HG03354 (cell line): Measurements from ENCODE around the gene RUNDC3A.
"Not testable (repeated sequence)": the region's sequence is repeated elsewhere in the genome, so short reads cannot be mapped to it uniquely, and the experiment has no call there.

Source experiments
- ATAC-seq: cut with Tn5 transposase; IDR thresholded peaks from one replicate; pipeline ENCODE4 v1.9.1; 2021; ENCODE audit warnings: mild to moderate bottlenecking; ENCODE audit not compliant: unreplicated experiment, poor library complexity, severe bottlenecking

The RUNDC3A gene

GRCh38 chr17:44335564-44335963 lies 27.2 kb downstream of the RUNDC3A start:
- no peak for ATAC-seq

- no peak for ATAC-seq
Observed at GRCh38 chr17:44335968-44336367, 27.6 kb downstream of the RUNDC3A start.

- no peak for ATAC-seq
Observed at GRCh38 chr17:44338702-44339101, 30.3 kb downstream of the RUNDC3A start.

GRCh38 chr17:44340553-44340952 lies 32.2 kb downstream of the RUNDC3A start:
- ATAC-seq, result not testable (repeated sequence)

DNA sequence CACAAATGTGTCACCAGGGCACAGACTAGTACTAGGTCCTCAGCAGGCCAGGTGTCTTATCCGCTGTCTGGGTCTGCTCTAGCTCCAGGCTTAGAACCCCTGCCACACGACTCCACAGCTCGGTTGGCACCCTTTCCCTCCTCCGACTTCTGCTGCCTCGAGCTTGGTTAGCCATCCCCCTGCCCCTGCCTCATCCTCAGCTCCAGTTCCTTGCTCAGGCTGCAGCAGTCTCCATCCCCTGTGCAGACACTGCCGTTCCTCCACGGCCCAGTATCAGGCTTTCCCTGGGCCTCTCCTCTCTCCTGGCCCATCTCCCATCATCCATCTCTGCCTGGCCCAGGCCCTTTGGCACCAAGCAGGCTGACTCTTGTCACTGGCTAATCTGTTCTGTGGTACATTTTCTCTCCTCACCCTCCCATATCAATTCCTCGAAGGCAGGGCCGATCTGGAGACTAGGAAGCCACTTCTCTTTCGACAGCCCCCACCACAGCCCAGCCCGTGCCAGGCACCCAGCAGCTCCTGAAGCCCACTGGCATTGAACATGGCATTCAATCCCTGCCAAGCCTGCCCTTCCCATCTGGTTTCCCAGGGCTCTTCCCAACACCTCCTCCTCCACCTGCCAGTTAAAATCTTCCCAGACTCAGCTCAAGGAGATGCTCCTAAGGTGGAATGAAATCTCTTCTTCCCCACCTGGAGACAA lies 35.3 kb downstream of the RUNDC3A start:
- no peak for ATAC-seq

DNA sequence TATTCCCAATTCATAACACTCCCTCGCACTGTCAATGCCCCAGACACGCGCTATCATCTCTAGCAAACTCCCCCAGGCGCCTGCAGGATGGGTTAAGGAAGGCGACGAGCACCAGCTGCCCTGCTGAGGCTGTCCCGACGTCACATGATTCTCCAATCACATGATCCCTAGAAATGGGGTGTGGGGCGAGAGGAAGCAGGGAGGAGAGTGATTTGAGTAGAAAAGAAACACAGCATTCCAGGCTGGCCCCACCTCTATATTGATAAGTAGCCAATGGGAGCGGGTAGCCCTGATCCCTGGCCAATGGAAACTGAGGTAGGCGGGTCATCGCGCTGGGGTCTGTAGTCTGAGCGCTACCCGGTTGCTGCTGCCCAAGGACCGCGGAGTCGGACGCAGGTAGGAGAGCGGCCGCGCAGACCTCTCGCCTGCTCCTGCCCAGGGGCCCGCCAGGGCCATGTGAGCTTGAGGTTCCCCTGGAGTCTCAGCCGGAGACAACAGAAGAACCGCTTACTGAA lies 36.6 kb downstream of the RUNDC3A start, which contains the start of gene GRN:
Gene GRN, plus strand, starts transcription at position 364 of the 515 bp plus-strand sequence. CDS start 3,863 bp downstream, outside the sequence.
- peak; percentile 64 for ATAC-seq

DNA sequence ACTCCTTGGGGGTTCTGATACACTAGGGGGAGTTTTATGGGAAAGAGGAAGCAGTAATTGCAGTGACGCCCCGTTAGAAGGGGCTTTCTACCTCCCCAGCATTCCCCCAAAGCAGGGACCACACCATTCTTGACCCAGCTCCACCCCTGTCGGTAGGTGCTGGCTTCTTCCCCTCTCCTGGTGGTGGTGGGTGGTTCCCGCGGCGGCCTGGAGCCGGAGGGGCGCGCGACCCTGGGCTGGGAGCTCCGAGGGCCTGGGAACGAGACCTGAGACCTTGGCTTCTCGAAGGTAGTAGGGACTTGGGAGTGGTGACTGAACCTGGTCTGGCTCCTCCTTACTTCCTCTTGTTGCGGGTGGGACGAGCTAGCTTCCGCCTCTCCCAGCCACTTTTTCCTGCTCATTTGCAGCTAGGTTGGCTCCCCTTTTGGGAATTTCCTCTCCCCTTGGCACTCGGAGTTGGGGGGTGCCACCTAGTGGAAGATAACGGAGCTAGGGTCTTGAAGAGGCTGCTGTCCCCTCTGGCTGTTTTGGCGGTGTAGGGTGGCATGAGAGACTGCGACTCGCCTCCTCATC lies 37.1 kb downstream of the RUNDC3A start:
- ATAC-seq, result peak; percentile 8

GRCh38 chr17:44346064-44346844 lies 37.9 kb downstream of the RUNDC3A start:
- ATAC-seq, result no peak

DNA sequence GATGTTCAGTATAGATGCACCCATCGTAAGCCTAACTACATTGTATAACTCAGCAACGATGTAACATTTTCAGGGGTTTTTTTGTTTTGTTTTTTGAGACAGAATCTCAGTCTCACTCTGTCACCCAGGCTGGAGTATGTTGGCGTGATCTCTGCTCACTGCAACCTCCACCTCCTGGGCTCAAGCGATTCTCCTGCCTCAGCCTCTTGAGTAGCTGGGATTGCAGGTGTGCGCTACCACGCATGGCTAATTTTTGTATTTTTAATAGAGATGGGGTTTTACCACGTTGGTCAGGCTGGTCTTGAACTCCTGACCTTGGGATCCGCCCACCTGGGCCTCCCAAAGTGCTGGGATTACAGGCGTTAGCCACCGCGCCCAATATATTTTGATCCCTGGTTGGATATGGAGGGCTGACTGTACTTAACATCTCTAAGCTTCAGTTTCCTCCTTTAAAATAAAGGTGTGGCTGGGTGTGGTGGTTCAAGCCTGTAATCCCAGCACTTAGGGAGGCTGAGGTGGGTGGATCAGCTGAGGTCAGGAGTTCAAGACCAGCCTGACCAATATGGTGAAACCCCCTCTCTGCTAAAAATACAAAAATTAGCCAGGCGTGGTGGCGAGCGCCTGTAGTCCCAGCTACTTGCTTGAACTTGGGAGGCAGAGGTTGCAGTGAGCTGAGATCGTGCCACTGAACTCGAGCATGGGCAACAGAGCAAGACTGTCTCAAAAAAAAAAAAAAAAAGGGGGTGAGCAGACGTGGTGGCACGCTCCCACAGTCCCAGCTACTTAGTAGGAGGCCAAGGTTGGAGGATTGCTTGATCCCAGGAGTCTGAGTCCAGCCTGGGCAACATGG lies 39.0 kb downstream of the RUNDC3A start:
- ATAC-seq, result not testable (repeated sequence)

- peak; percentile 53 for ATAC-seq
Observed at GRCh38 chr17:44348234-44348987, 40.0 kb downstream of the RUNDC3A start.

DNA sequence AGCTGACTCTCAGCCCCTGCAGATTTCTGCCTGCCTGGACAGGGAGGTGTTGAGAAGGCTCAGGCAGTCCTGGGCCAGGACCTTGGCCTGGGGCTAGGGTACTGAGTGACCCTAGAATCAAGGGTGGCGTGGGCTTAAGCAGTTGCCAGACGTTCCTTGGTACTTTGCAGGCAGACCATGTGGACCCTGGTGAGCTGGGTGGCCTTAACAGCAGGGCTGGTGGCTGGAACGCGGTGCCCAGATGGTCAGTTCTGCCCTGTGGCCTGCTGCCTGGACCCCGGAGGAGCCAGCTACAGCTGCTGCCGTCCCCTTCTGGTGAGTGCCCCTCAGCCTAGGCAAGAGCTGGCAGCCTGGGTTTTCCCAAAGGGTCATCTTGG lies 40.6 kb downstream of the RUNDC3A start:
- no peak for ATAC-seq

DNA sequence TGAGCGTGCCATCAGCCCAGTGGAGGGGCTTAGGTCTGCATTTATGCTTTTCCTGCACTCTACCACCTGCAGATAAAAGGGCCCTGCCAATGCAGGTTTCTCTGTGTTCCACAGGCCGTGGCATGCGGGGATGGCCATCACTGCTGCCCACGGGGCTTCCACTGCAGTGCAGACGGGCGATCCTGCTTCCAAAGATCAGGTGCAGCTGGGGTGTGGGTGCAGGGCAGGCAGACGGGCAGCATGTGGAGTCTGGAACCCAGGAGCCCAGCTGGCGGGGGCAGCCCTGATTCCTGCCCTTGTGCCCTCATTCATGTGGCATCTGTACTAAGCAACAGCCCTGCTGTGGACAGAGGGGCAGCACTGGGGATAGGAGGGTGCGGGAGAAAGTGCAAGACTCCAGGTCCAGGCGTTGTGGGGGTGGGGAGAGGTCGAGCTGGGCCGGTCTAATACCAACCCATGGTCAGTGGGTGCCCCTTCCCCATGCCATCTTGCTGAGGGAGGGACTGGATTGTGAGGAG lies 41.2 kb downstream of the RUNDC3A start:
- ATAC-seq, result no peak

DNA sequence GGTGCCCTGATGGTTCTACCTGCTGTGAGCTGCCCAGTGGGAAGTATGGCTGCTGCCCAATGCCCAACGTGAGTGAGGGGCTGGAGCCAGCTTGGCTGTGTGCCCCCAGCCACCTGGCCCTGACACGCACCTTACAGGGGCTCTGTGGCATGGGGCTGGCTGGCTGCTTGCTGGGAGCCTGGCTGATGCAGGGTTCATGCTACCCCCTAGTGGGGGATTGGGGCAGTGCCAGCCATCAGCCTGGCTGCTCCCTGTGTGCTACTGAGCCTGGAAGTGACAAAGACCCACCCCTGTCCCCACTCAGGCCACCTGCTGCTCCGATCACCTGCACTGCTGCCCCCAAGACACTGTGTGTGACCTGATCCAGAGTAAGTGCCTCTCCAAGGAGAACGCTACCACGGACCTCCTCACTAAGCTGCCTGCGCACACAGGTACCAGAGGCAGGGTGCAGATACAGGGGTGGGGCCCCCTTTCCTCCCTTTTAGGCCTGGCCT lies 42.4 kb downstream of the RUNDC3A start:
- no peak for ATAC-seq

- ATAC-seq, result no peak
Observed at GRCh38 chr17:44351464-44351863, 43.1 kb downstream of the RUNDC3A start.

- no peak for ATAC-seq
Observed at GRCh38 chr17:44351961-44352827, 43.8 kb downstream of the RUNDC3A start.

- ATAC-seq, result no peak
Observed at GRCh38 chr17:44352828-44353671, 44.6 kb downstream of the RUNDC3A start.
